HFF-Myc (cell line): ENCODE results near the gene SLC38A8.

Source experiments
- DNase-seq: peaks from one replicate; pipeline ENCODE4 v3.0.0-alpha.2; 2011; ENCODE audit warnings: low read depth; ENCODE audit errors: extremely low read depth
- H3K4me3 ChIP-seq: replicated peaks from 2 replicates; pipeline ENCODE4 v1.5.1; 2011; ENCODE audit warnings: low read depth, mild to moderate bottlenecking, control low read depth, low read length
- TF ChIP-seq, protein P1 (sequence below): IDR thresholded peaks from 2 replicates; pipeline ENCODE4 v1.5.1; 2012; ENCODE audit warnings: mild to moderate bottlenecking, low read depth, low read length, control low read depth; ENCODE audit errors: missing control alignments

Gene SLC38A8

DNA sequence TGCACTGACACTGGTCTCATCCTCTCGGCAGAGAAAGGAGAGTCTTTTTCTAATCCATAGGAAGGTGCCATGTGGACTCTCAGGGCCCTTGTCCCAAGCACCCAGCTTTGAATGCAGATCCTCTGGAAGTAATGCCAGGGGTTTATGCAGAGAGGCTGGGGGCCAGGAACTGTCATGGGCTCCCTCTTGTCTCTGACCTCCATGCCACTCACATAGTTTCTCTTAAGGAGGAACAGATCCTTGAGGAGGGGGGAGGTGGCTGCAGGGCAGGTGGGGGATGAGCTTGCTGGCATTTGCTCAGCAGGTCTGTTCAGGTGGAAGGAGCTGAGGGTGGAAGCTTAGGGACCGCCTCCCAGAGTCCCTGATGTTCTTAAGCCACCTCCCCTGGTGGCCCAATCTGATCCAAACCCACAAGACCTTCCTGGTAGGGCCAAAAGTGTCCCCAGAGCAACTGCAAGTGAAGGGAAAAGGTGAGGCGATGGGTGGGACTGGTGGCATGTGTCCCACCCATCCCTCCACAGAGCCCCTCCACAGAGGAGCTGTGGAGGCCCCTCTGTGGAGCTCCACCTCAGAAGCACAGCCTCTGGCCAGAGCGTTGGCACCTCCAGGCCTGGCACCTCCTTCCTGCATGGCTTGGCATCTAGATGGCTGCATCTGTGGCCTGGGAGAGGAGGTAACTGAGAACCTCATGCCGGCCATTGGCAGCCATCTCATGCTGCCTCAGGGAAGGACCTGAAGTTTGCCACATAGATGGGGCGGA, 65.4 kb downstream of the SLC38A8 start:
- H3K4me3 ChIP-seq: no peak overlapping the region
- TF ChIP-seq, protein P1, sequence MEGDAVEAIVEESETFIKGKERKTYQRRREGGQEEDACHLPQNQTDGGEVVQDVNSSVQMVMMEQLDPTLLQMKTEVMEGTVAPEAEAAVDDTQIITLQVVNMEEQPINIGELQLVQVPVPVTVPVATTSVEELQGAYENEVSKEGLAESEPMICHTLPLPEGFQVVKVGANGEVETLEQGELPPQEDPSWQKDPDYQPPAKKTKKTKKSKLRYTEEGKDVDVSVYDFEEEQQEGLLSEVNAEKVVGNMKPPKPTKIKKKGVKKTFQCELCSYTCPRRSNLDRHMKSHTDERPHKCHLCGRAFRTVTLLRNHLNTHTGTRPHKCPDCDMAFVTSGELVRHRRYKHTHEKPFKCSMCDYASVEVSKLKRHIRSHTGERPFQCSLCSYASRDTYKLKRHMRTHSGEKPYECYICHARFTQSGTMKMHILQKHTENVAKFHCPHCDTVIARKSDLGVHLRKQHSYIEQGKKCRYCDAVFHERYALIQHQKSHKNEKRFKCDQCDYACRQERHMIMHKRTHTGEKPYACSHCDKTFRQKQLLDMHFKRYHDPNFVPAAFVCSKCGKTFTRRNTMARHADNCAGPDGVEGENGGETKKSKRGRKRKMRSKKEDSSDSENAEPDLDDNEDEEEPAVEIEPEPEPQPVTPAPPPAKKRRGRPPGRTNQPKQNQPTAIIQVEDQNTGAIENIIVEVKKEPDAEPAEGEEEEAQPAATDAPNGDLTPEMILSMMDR: no peak
- no peak for DNase-seq

DNA sequence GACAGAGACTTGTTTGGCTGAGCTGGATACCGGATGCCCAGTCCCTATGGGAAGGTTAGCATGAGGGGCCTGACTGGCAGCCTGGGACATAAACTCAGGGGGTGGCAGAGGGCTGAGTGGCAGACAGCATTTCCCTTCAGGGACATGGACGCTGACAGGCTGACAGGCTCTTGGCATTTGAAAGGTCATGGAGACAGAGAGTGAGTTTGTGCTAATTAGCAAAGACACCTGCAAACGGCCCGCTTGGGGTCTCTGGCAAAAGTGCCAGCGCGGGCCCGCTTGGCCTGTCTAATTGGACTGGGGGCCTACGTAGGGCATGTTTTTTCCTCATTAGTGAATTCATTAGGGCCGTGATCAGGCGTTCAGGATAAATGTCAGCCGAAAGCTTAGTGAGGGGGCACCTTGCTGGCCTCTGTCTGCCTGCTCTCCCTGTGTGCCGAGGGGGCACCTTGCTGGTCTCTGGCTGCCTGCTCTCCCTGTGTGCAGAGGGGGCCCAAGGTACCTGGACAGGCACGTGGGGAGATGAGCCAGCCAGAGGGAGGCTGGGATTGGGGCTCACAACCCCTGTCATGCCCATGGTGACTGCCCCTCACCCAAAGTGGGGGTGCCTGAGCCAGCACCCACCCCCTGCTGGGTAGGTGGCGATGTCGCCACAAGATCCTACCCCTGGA, 66.9 kb downstream of the SLC38A8 start:
- TF ChIP-seq, protein P1: no peak
- no peak overlapping the region for H3K4me3 ChIP-seq
- no peak for DNase-seq

DNA sequence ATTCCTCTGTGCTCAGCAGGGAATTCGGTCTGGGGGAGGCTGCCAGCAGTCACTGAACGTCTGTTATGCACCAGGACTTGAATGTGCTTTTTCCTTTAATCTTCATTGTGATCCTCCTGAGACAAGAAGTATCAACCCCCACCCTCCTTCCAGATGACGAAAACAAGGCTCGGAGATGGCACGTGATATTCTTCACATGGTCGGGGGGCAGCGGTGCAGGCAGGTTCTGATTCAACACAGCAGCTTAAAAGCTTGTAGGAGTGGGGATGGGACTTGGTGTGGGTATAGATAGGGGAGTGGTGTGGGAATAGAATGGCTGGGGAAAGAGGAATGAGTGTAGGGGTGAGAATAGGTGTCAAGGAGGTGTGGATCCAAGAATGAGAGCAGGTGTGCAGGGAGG, 68.1 kb downstream of the SLC38A8 start:
- DNase-seq: no peak
- TF ChIP-seq, protein P1: no peak
- no peak overlapping the region for H3K4me3 ChIP-seq

DNA sequence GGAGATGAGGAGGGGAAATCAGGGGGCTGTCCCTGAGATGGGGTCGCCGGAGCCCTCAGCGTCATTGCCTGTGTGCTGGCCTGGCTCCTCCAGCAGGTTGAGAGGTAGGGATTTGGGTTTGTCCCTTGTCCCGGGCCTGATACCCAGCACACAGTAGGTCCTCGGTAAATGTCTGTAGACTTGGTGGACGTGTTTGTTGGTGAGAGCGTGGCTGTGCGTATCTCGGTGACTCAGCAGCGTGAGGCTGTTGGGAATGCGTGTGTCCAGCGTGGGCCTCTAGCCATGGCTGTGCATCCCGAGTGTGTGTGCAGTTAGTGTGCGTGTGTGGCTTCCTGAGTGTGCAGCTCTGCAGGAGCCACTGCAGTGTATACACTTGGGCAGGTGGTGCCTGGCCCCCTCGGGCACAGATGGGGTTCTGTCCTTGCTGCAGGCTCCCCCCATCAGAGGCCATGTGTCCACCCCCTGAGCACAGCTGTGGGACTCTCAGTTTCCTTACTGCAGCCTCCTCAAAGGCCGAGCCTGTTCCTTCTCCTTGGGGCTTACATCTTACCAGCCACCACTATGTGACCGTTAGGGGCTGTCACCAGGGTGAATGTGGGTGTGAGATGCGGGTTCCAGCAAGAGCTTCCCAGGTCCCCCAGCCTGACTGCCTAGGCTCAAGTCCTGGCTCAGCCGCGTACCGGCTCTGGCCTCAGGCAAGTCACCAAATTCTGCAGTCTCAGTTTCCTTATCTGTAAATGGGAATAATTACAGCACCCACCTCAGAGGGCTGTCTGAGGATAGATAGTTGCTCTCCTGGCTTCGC, 68.8 kb downstream of the SLC38A8 start:
- no peak for DNase-seq
- no peak overlapping the region for H3K4me3 ChIP-seq
- TF ChIP-seq, protein P1: no peak

DNA sequence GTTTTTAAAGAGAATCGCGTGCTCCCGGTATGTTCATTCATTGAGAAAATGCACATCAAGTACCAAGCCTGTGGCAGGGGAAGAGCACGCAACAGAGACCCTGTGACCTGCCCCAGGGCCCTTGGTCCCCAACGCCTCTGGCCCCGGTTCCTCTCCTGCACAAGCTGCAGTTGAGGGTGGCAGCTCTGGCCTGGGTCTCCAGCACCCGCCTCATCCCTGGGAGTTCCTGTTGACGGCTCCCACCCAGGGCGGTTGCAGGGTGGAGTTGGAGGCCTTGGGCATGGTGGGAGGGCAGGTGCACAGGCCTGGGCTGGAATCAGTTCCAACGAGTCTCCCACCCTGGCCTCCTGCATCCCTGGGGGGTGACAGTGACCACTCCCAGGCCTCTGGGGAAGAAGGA, 69.5 kb downstream of the SLC38A8 start:
- DNase-seq: no peak
- TF ChIP-seq, protein P1: no peak
- no peak overlapping the region for H3K4me3 ChIP-seq

DNA sequence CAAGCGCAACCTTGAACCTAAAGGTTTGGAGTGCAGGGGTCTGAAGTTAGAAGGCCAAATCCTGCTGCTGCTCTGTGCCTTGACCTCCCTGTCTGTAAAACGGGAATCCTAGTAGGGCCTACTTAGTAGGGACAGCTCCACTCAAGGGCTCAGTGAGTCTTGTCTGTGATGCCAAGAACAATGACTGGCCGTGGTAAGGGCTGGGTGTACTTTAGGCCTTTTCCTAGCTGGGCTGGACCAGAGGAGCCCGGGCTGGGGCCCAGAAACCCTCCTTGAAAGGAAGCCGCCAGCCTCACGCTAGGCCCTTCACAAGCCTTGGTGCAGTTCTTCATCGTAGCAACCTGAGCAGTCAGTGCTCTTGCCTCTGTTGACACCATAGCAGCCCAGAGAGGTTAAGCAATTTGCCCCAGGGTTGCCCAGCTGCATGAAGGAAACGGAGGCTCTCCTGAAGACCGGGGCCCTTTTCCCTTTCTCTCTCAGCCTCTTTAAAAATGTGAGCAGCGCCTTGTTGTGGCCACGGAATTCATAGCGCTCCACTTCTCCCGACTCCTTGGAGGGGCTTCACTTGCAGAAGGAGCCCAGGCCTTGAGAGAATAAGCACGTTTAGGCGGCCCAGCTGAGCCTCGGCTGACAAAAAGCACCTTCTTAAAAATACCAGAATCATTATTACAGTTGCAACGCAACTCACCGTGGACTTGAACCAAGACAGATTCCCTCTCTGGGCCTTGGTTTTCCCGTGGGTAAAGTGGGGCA, 70.2 kb downstream of the SLC38A8 start:
- no peak overlapping the region for H3K4me3 ChIP-seq
- no peak for DNase-seq
- TF ChIP-seq, protein P1: no peak
